Measurements from ENCODE around the gene YLPM1. TPM values are rescaled to one million over a fixed set of nuclear protein-coding genes. Genes with fewer than 3 reads are reported as not detected.

YLPM1 gene
- total and polyA plus RNA-seq, 2 donors (not counting 1 experiment from before 2014, with no cell fraction given), result 22.4 to 116 TPM

GRCh38 chr14:74879427-74880182 is 116.5 kb downstream of the YLPM1 start:
- no peaks in the 10 kb centered on the region for H3K9me3 ChIP-seq (ENCODE audit: control extremely low read depth in 1 of 3, control insufficient read depth in 2 of 3, insufficient read depth in 1 of 3, low read length in 2 of 3)
- peaks cover 39 to 47% of the 10 kb centered on the region in 2 donors for H3K4me1 ChIP-seq (ENCODE audit: control insufficient read depth in 2 of 2, insufficient read depth in 2 of 2, low read length in 2 of 2)
- H3K9ac ChIP-seq (ENCODE audit: low read length), result no peak overlapping the region
- H4K20me1 ChIP-seq (ENCODE audit: control insufficient read depth, insufficient read depth, low read length, poor library complexity, severe bottlenecking), result peaks cover 23% of the 10 kb centered on the region
- Mint-ChIP-seq H3K27ac (peak overlapping the region; percentile 28), H3K4me1 (peaks cover 53% of the 10 kb centered on the region), H3K9me3 (ENCODE audit: insufficient read depth) (no peaks in the 10 kb centered on the region), H3K27me3 (no peaks in the 10 kb centered on the region), H3K4me3 (peak overlapping the region; percentile 29)
- no peak overlapping the region for H3K4me2 ChIP-seq (replicated peaks; ENCODE audit: low read depth, low read length, poor library complexity, severe bottlenecking)
- ATAC-seq (ENCODE audit: low read depth), result no peak
- H3K27ac ChIP-seq (ENCODE audit: low read length in 2 of 2), result no peak overlapping the region
- ChIA-PET CTCF (interaction anchor here (0.6 to 41.3 kb wide), 4 partner anchors 21 to 217 kb away, joined by 3 to 926 read pairs (median 100); no protein-coding TSS in a partner anchor), POLR2A (no interaction called here)
- H3K36me3 ChIP-seq (replicated peaks in 1 of 2; ENCODE audit: control extremely low read depth in 1 of 2, control insufficient read depth in 1 of 2, extremely low read depth in 1 of 2, insufficient read depth in 2 of 2, low read length in 1 of 2), result no peaks in the 10 kb centered on the region
- intact Hi-C loops (cut with micrococcal nuclease), result no loop called here
- DNase-seq, result no peak
- peaks cover 44% of the 10 kb centered on the region for H3K79me2 ChIP-seq (ENCODE audit: control insufficient read depth, insufficient read depth, low read length)
- WGBS (ENCODE audit: insufficient coverage), result no CpG with 5 or more reads among the region's 3 CpGs
- TF ChIP-seq EZH2 (IDR thresholded peaks at IDR 0.05; ENCODE audit: borderline replicate concordance, insufficient read depth, low read depth, low read length, poor library complexity, severe bottlenecking), result no peak
- TF ChIP-seq CTCF (IDR thresholded peaks at IDR 0.05), result no peak
- no peak overlapping the region for H3K4me3 ChIP-seq (ENCODE audit: control extremely low read depth in 1 of 5, extremely low read depth in 1 of 5, insufficient read depth in 1 of 5, low read depth in 2 of 5, low read length in 4 of 5)
- H2AFZ ChIP-seq (ENCODE audit: insufficient read depth, low read depth, low read length, poor library complexity, severe bottlenecking), result peak overlapping the region; percentile 20
- no peaks in the 10 kb centered on the region for H3K27me3 ChIP-seq (replicated peaks in 1 of 4; ENCODE audit: control extremely low read depth in 1 of 4, control insufficient read depth in 3 of 4, insufficient read depth in 4 of 4, low read length in 3 of 4)

Data from B cell (primary cell).